GM23338 (cell line): ENCODE measurements around the gene EPB41L4A. TPM values are rescaled to one million over a fixed set of nuclear protein-coding genes. Genes with fewer than 3 reads are reported as not detected.

ENCODE experiments used
- ATAC-seq: fragments of 200-7000 bp; cut with Tn5 transposase; 3 replicates; pipeline ENCODE4 v1.9.1; 2020
- DNase-seq: peaks from one replicate; pipeline ENCODE4 v3.0.0-alpha.2; 2015; ENCODE audit warnings: low spot score
- H2AFZ ChIP-seq: fragments of 200-600 bp; sonication (generic); 2 replicates; pipeline ENCODE4 v1.8.0; 2016; ENCODE audit warnings: antibody characterized with exemption, mild to moderate bottlenecking, moderate library complexity
- H3F3A ChIP-seq: fragments of 200-600 bp; sonication (generic); replicated peaks from 2 replicates; pipeline ENCODE4 v1.8.0; 2017; ENCODE audit warnings: antibody characterized with exemption, mixed run types, low read depth
- H3K27ac ChIP-seq: fragments of 200-600 bp; sonication (generic); 2 replicates; pipeline ENCODE4 v1.6.1; 2016; ENCODE audit warnings: low read depth
- H3K27me3 ChIP-seq: fragments of 200-600 bp; sonication (generic); 2 replicates; pipeline ENCODE4 v1.8.0; 2016; ENCODE audit warnings: mild to moderate bottlenecking, mixed run types, moderate library complexity; ENCODE audit not compliant: insufficient read depth
- H3K36me3 ChIP-seq: fragments of 200-600 bp; sonication (generic); 2 replicates; pipeline ENCODE4 v1.8.0; 2016; ENCODE audit warnings: mild to moderate bottlenecking; ENCODE audit not compliant: insufficient read depth
- H3K4me1 ChIP-seq: fragments of 200-600 bp; sonication (generic); 2 replicates; pipeline ENCODE4 v1.8.0; 2016; ENCODE audit warnings: mild to moderate bottlenecking, moderate library complexity; ENCODE audit not compliant: insufficient read depth
- H3K4me2 ChIP-seq: fragments of 200-600 bp; sonication (generic); 2 replicates; pipeline ENCODE4 v1.7.1; 2017; ENCODE audit warnings: mixed run types
- H3K4me3 ChIP-seq: fragments of 200-600 bp; sonication (generic); 2 replicates; pipeline ENCODE4 v1.6.1; 2016; ENCODE audit warnings: mixed run types
- H3K79me2 ChIP-seq: fragments of 200-600 bp; sonication (generic); replicated peaks from 2 replicates; pipeline ENCODE4 v1.8.0; 2017; ENCODE audit warnings: mild to moderate bottlenecking; ENCODE audit not compliant: insufficient read depth
- H3K9me2 ChIP-seq: fragments of 200-600 bp; sonication (generic); 2 replicates; pipeline ENCODE4 v1.8.0; 2017; ENCODE audit not compliant: insufficient read depth
- H4K20me1 ChIP-seq: fragments of 200-600 bp; sonication (generic); replicated peaks from 2 replicates; pipeline ENCODE4 v1.8.0; 2017; ENCODE audit warnings: mild to moderate bottlenecking; ENCODE audit not compliant: insufficient read depth
- H3K27ac Mint-ChIP-seq: 2 replicates; pipeline ENCODE4 v1.8.0; 2020; ENCODE audit warnings: inconsistent platforms, mild to moderate bottlenecking, moderate library complexity, mixed read lengths
- H3K27me3 Mint-ChIP-seq: 3 replicates; pipeline ENCODE4 v1.8.0; 2022; ENCODE audit warnings: low read depth, mild to moderate bottlenecking, moderate library complexity, mixed read lengths, inconsistent platforms; ENCODE audit not compliant: insufficient read depth, poor library complexity
- H3K36me3 Mint-ChIP-seq: 3 replicates; pipeline ENCODE4 v1.8.0; 2021; ENCODE audit warnings: low read depth, mild to moderate bottlenecking, inconsistent platforms, moderate library complexity, mixed read lengths
- H3K4me1 Mint-ChIP-seq: 3 replicates; pipeline ENCODE4 v1.8.0; 2020; ENCODE audit warnings: mild to moderate bottlenecking, inconsistent platforms, mixed read lengths
- H3K4me3 Mint-ChIP-seq: 3 replicates; pipeline ENCODE4 v1.8.0; 2021; ENCODE audit warnings: moderate library complexity, mild to moderate bottlenecking, inconsistent platforms, mixed read lengths
- H3K9me3 Mint-ChIP-seq: 3 replicates; pipeline ENCODE4 v1.8.0; 2020; ENCODE audit warnings: moderate library complexity, mild to moderate bottlenecking, inconsistent platforms, mixed read lengths
- CREB1 ChIP-seq: fragments of 250-450 bp; sonication (Bioruptor Pico); IDR thresholded peaks from 2 replicates; pipeline ENCODE4 v1.5.0; 2020; ENCODE audit warnings: low read depth, mild to moderate bottlenecking, moderate library complexity
- CTCF ChIP-seq, 2 experiments: fragments of 200-600 bp in 1 of 2; sonication (generic) in 1 of 2; conservative IDR thresholded peaks; 2 replicates each; pipeline versions ENCODE4 v1.5.1 to v1.6.1; 2016 to 2017; ENCODE audit warnings: antibody characterized with exemption in 2 of 2, low read depth in 2 of 2, mild to moderate bottlenecking in 2 of 2, moderate library complexity in 1 of 2
- ETS1 ChIP-seq: IDR thresholded peaks from 2 replicates; pipeline ENCODE4 v1.6.1; 2016; ENCODE audit warnings: antibody characterized with exemption
- EZH2 ChIP-seq: fragments of 200-600 bp; sonication (generic); IDR thresholded peaks from one replicate; pipeline ENCODE4 v1.8.0; 2017; ENCODE audit warnings: antibody characterized with exemption, mild to moderate bottlenecking, low read depth; ENCODE audit not compliant: unreplicated experiment
- EZH2phosphoT487 ChIP-seq: fragments of 200-600 bp; sonication (generic); IDR thresholded peaks from one replicate; pipeline ENCODE4 v1.8.1; 2018; ENCODE audit warnings: antibody characterized with exemption; ENCODE audit not compliant: unreplicated experiment
- JUNB ChIP-seq: IDR thresholded peaks from one replicate; pipeline ENCODE4 v1.6.1; 2016; ENCODE audit warnings: antibody characterized with exemption; ENCODE audit not compliant: unreplicated experiment
- NANOG ChIP-seq: IDR thresholded peaks from 2 replicates; pipeline ENCODE4 v1.6.1; 2016; ENCODE audit warnings: antibody characterized with exemption, borderline replicate concordance
- POLR2AphosphoS5 ChIP-seq: IDR thresholded peaks from 2 replicates; pipeline ENCODE4 v1.6.1; 2016; ENCODE audit warnings: antibody characterized with exemption, low read depth
- STAT1 ChIP-seq: IDR thresholded peaks from one replicate; pipeline ENCODE4 v1.6.1; 2016; ENCODE audit warnings: antibody characterized with exemption; ENCODE audit not compliant: unreplicated experiment
- ZNF114 ChIP-seq: fragments of 250-450 bp; sonication (Bioruptor Pico); IDR thresholded peaks from 2 replicates; pipeline ENCODE4 v1.5.0; 2020; ENCODE audit warnings: mild to moderate bottlenecking, moderate library complexity
- ZNF331 ChIP-seq: fragments of 250-450 bp; sonication (Bioruptor Pico); IDR thresholded peaks from 2 replicates; pipeline ENCODE4 v1.5.0; 2020; ENCODE audit warnings: low read depth, mild to moderate bottlenecking, moderate library complexity
- ZNF462 ChIP-seq: fragments of 250-450 bp; sonication (Bioruptor Pico); IDR thresholded peaks from 2 replicates; pipeline ENCODE4 v1.5.0; 2020; ENCODE audit warnings: mild to moderate bottlenecking, moderate library complexity
- polyA plus RNA-seq: library from polyadenylated mRNA; unstranded; fragments of >200 nt; fragmentation: Nextera tagmentation; extraction: Ambion mirVana; gene quantifications from 2 replicates; pipeline ENCODE4 v1.2.1, GENCODE V29; 2016
- total RNA-seq: library from RNA; depleted of rRNA; stranded (reverse); fragments of >200 nt; shearing (Covaris generic); gene quantifications from 2 replicates; pipeline ENCODE4 v1.2.3, GENCODE V29; 2014
- TF ChIP-seq, protein P1 (sequence below): IDR thresholded peaks from one replicate; pipeline ENCODE4 v1.6.1; 2018; ENCODE audit warnings: antibody characterized with exemption; ENCODE audit not compliant: unreplicated experiment

The EPB41L4A gene
- total and polyA plus RNA-seq, 2 experiments from 2014 or later, result 5.7 to 6.0 TPM

DNA sequence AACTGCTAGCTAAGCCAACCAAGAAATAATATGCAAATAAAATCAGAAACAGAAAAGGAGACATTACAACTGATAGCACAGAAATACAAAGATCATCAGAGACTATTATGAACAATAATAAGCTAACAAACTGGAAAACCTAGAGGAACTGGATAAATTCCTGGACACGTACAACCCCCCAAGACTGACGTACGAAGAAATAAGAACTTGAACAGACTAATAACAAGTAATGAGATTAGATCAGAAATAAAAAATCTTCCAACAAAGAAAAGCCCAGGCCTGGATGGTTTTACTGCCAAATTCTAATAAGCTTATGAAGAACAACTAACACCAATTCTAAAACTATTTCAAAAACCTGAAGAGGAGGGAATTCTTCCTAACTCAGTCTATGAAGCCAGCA lies 67.9 kb downstream of the EPB41L4A start:
- ATAC-seq, result no peak
- no peak overlapping the region for H3K27ac Mint-ChIP-seq
- H3K4me3 Mint-ChIP-seq, result no peak overlapping the region

More for the DNA sequence above, 67.9 kb downstream of the EPB41L4A start:
- Mint-ChIP-seq H3K27me3 (no peaks in the 10 kb centered on the region), H3K36me3 (no peaks in the 10 kb centered on the region), H3K4me1 (peaks cover 19% of the 10 kb centered on the region), H3K9me3 (no peaks in the 10 kb centered on the region)
- Histone ChIP-seq H3K36me3 (no peaks in the 10 kb centered on the region), H3K79me2 (no peaks in the 10 kb centered on the region), H4K20me1 (no peaks in the 10 kb centered on the region), H3K9me2 (no peaks in the 10 kb centered on the region), H3K27me3 (no peaks in the 10 kb centered on the region), H3K4me2 (no peak overlapping the region), H2AFZ (no peak overlapping the region), H3F3A (no peaks in the 10 kb centered on the region), H3K27ac (no peak overlapping the region), H3K4me1 (peaks cover 22% of the 10 kb centered on the region), H3K4me3 (no peak overlapping the region)
- no peak for DNase-seq
- TF ChIP-seq EZH2 (no peak), ZNF114 (CRISPR knock-in tag) (no peak), STAT1 (no peak), EZH2phosphoT487 (no peak), POLR2AphosphoS5 (no peak), JUNB (no peak), ZNF331 (CRISPR knock-in tag) (no peak), NANOG (no peak), CTCF (conservative IDR thresholded peaks at IDR 0.05; ENCODE audit: low read depth in 2 of 2) (no peak), ETS1 (no peak), ZNF462 (CRISPR knock-in tag) (no peak), CREB1 (CRISPR knock-in tag) (no peak)
- TF ChIP-seq, protein P1, sequence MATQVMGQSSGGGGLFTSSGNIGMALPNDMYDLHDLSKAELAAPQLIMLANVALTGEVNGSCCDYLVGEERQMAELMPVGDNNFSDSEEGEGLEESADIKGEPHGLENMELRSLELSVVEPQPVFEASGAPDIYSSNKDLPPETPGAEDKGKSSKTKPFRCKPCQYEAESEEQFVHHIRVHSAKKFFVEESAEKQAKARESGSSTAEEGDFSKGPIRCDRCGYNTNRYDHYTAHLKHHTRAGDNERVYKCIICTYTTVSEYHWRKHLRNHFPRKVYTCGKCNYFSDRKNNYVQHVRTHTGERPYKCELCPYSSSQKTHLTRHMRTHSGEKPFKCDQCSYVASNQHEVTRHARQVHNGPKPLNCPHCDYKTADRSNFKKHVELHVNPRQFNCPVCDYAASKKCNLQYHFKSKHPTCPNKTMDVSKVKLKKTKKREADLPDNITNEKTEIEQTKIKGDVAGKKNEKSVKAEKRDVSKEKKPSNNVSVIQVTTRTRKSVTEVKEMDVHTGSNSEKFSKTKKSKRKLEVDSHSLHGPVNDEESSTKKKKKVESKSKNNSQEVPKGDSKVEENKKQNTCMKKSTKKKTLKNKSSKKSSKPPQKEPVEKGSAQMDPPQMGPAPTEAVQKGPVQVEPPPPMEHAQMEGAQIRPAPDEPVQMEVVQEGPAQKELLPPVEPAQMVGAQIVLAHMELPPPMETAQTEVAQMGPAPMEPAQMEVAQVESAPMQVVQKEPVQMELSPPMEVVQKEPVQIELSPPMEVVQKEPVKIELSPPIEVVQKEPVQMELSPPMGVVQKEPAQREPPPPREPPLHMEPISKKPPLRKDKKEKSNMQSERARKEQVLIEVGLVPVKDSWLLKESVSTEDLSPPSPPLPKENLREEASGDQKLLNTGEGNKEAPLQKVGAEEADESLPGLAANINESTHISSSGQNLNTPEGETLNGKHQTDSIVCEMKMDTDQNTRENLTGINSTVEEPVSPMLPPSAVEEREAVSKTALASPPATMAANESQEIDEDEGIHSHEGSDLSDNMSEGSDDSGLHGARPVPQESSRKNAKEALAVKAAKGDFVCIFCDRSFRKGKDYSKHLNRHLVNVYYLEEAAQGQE, result no peak
